Stimulated activated CD4-positive, alpha-beta T cell treated with anti-CD3 and anti-CD28 coated beads, TNF-alpha, amount 100 ng/mL, for 4 hours (primary cell): ENCODE data around the gene SYK.

ENCODE experiments used
- DNase-seq, 3 experiments: peaks; one replicate each; pipeline ENCODE4 v3.0.0-alpha.2; 2020; ENCODE audit warnings: low read depth in 3 of 3

SYK gene

DNA sequence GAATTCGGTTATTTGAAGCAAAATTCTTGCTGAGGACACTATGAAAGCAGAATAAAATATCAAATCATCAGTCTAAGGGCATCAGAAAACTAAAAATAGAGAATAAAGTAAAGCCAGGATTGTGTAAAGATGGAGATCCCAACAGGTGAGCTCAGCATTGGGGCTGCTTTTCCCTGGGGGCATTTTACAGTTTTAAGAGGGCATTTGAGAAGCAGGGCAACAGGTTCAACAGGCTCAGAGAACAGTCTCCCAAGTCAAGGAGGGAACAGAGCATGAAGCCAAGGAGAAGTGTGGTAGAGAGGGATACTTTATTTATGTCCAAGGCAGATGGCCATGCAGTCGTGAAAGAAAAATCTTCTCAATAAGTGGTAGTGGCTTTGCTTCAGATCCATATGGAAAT is 145.4 kb downstream of the SYK start:
- no peak for DNase-seq
